Fibroblast of lung (primary cell): ENCODE measurements around the gene GALNT17.

Experiments used
- EZH2 ChIP-seq: IDR thresholded peaks from 2 replicates; pipeline ENCODE4 v1.5.1; 2012; ENCODE audit warnings: low read length, control low read depth, mild to moderate bottlenecking; ENCODE audit errors: missing control alignments
- TF ChIP-seq, protein P1 (sequence below), 2 donors: IDR thresholded peaks in 1 of 2; conservative IDR thresholded peaks in 1 of 2; 1 replicate in 1 of 2; 2 replicates in 1 of 2; pipeline ENCODE4 v1.5.1; 2011 to 2012; ENCODE audit warnings: low read length in 2 of 2, control low read depth in 1 of 2, inconsistent platforms in 1 of 2, low read depth in 1 of 2, mild to moderate bottlenecking in 1 of 2

DNA sequence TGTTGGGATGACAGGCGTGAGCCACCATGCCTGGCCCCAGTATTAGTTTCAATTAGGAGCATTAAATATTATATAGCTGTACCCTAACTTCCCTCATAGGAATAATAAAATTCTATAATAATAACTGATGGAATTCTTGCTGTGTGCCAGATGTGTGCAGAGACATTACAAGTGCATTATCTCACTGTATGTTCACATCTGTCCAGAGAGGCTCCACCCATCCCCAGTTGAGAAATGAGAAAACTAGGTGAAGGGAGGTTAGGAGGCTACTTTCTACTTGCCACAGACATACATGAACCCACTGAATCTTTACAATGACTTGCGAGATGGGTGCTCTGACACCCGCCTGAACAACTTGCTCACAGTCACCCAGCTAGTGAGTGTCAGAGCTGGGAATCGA is 3.2 kb downstream of the GALNT17 start:
- TF ChIP-seq, protein P1, sequence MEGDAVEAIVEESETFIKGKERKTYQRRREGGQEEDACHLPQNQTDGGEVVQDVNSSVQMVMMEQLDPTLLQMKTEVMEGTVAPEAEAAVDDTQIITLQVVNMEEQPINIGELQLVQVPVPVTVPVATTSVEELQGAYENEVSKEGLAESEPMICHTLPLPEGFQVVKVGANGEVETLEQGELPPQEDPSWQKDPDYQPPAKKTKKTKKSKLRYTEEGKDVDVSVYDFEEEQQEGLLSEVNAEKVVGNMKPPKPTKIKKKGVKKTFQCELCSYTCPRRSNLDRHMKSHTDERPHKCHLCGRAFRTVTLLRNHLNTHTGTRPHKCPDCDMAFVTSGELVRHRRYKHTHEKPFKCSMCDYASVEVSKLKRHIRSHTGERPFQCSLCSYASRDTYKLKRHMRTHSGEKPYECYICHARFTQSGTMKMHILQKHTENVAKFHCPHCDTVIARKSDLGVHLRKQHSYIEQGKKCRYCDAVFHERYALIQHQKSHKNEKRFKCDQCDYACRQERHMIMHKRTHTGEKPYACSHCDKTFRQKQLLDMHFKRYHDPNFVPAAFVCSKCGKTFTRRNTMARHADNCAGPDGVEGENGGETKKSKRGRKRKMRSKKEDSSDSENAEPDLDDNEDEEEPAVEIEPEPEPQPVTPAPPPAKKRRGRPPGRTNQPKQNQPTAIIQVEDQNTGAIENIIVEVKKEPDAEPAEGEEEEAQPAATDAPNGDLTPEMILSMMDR (conservative IDR thresholded peaks at IDR 0.05 in 1 of 2, IDR thresholded peaks at IDR 0.05 in 1 of 2; ENCODE audit: low read depth in 1 of 2, low read length in 2 of 2): no peak
- no peak for TF ChIP-seq EZH2
